ENCODE measurements around the gene MRPL52. TPM values are rescaled to one million over a fixed set of nuclear protein-coding genes. Genes with fewer than 3 reads are reported as not detected.

Gene MRPL52
- total and polyA plus RNA-seq, 2 of the 13 experiments (the other 11 are each of a cell fraction or from before 2014, with no cell fraction given) = 118 to 329 TPM

DNA sequence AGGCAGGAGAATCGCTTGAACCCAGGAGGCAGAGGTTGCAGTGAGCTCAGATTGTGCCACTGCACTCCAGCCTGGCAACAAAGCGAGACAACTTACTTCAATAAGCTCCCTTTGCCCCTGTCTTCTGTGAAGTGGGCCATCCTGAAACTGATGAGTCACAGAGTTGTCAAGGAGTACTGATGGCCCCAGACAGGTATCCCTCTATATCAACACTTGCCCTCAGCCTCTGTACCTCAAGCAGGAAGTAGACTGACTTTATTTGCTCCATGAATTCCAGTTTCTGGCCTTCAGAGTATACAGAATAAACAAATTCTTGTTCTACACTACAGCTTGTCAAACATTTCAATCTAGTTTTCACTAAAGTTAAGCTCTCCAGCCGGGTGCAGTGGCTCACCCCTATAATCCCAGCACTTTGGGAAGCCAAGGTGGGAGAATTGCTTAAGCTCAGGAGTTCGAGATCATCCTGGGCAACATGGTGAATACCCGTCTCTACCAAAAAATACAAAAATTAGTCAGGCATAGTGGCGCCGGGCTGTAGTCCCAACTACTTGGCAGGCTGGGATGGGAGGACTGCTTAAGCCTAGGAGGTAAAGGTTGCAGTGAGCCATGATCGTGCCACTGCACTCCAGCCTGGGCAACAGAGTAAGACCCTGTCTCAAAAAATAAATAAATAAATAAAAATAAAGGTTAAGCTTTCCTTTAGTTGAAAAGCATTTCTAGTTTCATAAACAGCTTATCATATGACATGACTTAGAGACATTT lies 25.5 kb downstream of the MRPL52 start (continued):
- TF ChIP-seq ZNF407 (CRISPR knock-in tag; IDR thresholded peaks at IDR 0.05; ENCODE audit: not compliant biosample characterization) (no peak), SMAD1 (CRISPR knock-in tag; IDR thresholded peaks at IDR 0.05; ENCODE audit: borderline replicate concordance, low read depth) (no peak), ZNF512B (CRISPR knock-in tag; IDR thresholded peaks at IDR 0.05; ENCODE audit: borderline replicate concordance) (no peak), ZNF20 (CRISPR knock-in tag; IDR thresholded peaks at IDR 0.05) (no peak), HDAC1 (CRISPR knock-in tag; IDR thresholded peaks at IDR 0.05) (no peak), REST (IDR thresholded peaks at IDR 0.05; ENCODE audit: borderline replicate concordance in 1 of 2, low read depth in 1 of 2, low read length in 2 of 2) (no peak), NRL (CRISPR knock-in tag; IDR thresholded peaks at IDR 0.05; ENCODE audit: borderline replicate concordance) (no peak)
- TF ChIP-seq, protein P1, sequence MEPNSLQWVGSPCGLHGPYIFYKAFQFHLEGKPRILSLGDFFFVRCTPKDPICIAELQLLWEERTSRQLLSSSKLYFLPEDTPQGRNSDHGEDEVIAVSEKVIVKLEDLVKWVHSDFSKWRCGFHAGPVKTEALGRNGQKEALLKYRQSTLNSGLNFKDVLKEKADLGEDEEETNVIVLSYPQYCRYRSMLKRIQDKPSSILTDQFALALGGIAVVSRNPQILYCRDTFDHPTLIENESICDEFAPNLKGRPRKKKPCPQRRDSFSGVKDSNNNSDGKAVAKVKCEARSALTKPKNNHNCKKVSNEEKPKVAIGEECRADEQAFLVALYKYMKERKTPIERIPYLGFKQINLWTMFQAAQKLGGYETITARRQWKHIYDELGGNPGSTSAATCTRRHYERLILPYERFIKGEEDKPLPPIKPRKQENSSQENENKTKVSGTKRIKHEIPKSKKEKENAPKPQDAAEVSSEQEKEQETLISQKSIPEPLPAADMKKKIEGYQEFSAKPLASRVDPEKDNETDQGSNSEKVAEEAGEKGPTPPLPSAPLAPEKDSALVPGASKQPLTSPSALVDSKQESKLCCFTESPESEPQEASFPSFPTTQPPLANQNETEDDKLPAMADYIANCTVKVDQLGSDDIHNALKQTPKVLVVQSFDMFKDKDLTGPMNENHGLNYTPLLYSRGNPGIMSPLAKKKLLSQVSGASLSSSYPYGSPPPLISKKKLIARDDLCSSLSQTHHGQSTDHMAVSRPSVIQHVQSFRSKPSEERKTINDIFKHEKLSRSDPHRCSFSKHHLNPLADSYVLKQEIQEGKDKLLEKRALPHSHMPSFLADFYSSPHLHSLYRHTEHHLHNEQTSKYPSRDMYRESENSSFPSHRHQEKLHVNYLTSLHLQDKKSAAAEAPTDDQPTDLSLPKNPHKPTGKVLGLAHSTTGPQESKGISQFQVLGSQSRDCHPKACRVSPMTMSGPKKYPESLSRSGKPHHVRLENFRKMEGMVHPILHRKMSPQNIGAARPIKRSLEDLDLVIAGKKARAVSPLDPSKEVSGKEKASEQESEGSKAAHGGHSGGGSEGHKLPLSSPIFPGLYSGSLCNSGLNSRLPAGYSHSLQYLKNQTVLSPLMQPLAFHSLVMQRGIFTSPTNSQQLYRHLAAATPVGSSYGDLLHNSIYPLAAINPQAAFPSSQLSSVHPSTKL (CRISPR knock-in tag; IDR thresholded peaks at IDR 0.05) = peak; percentile 71

Data from HepG2 (cell line).